NCI-H1048 (cell line): Measurements from ENCODE around the gene RASGRF2.
"Not testable (repeated sequence)": the region's sequence is repeated elsewhere in the genome, so short reads cannot be mapped to it uniquely, and the experiment has no call there.

ENCODE experiments used
- DNase-seq: peaks from one replicate; lab custom pipeline; 2025; lab: John Stamatoyannopoulos, UW

The RASGRF2 gene

GRCh38 chr5:80982093-80982492 is 21.9 kb downstream of the RASGRF2 start:
- DNase-seq = no peak

GRCh38 chr5:80985600-80986228 is 25.6 kb downstream of the RASGRF2 start:
- DNase-seq = no peak

GRCh38 chr5:80986382-80986781 is 26.2 kb downstream of the RASGRF2 start:
- DNase-seq = no peak

GRCh38 chr5:80987078-80987766 is 27.1 kb downstream of the RASGRF2 start:
- no peak for DNase-seq

- no peak for DNase-seq
Measured at GRCh38 chr5:80988419-80988935, 28.3 kb downstream of the RASGRF2 start.

- no peak for DNase-seq
Measured at GRCh38 chr5:80989883-80990282, 29.7 kb downstream of the RASGRF2 start.

- no peak for DNase-seq
Measured at GRCh38 chr5:80990527-80990926, 30.4 kb downstream of the RASGRF2 start.

GRCh38 chr5:80990971-80991370 is 30.8 kb downstream of the RASGRF2 start:
- DNase-seq = no peak

- no peak for DNase-seq
Measured at GRCh38 chr5:80995908-80996307, 35.7 kb downstream of the RASGRF2 start.

- no peak for DNase-seq
Measured at GRCh38 chr5:80998590-80998979, 38.4 kb downstream of the RASGRF2 start.

GRCh38 chr5:81003811-81004386 is 43.7 kb downstream of the RASGRF2 start:
- no peak for DNase-seq

GRCh38 chr5:81005708-81006107 is 45.5 kb downstream of the RASGRF2 start:
- DNase-seq = no peak

- DNase-seq = no peak
Measured at GRCh38 chr5:81006231-81006630, 46.1 kb downstream of the RASGRF2 start.

- no peak for DNase-seq
Measured at GRCh38 chr5:81006947-81007636, 46.9 kb downstream of the RASGRF2 start.

GRCh38 chr5:81007637-81008027 is 47.5 kb downstream of the RASGRF2 start:
- no peak for DNase-seq

- DNase-seq = no peak
Measured at GRCh38 chr5:81010336-81011169, 50.4 kb downstream of the RASGRF2 start.

GRCh38 chr5:81014348-81014747 is 54.2 kb downstream of the RASGRF2 start:
- no peak for DNase-seq

- no peak for DNase-seq
Measured at GRCh38 chr5:81016116-81016515, 56.0 kb downstream of the RASGRF2 start.

- no peak for DNase-seq
Measured at GRCh38 chr5:81017320-81017719, 57.2 kb downstream of the RASGRF2 start.

- not testable (repeated sequence) for DNase-seq
Measured at GRCh38 chr5:81018608-81019007, 58.4 kb downstream of the RASGRF2 start.

GRCh38 chr5:81019748-81020147 is 59.6 kb downstream of the RASGRF2 start:
- no peak for DNase-seq
